ENCODE data around the gene COL23A1. TPM values are rescaled to one million over a fixed set of nuclear protein-coding genes. Genes with fewer than 3 reads are reported as not detected.

COL23A1 gene
- total RNA-seq, 1 experiment from 2014 or later = not detected

GRCh38 chr5:178218237-178218776 lies 371.9 kb downstream of the COL23A1 start:
- no peak for DNase-seq (ENCODE audit: low read depth)

- DNase-seq (ENCODE audit: low read depth) = no peak
These were observed 373.4 kb downstream of the COL23A1 start for GRCh38 chr5:178216779-178217178.

GRCh38 chr5:178216088-178216534 lies 374.1 kb downstream of the COL23A1 start:
- no peak for DNase-seq (ENCODE audit: low read depth)

- no peak for DNase-seq (ENCODE audit: low read depth)
These were observed 374.8 kb downstream of the COL23A1 start for GRCh38 chr5:178215280-178216002.

GRCh38 chr5:178214160-178214803 lies 375.9 kb downstream of the COL23A1 start:
- DNase-seq (ENCODE audit: low read depth) = no peak

GRCh38 chr5:178213748-178214151 lies 376.4 kb downstream of the COL23A1 start:
- no peak for DNase-seq (ENCODE audit: low read depth)

- DNase-seq (ENCODE audit: low read depth) = no peak
These were observed 377.2 kb downstream of the COL23A1 start for GRCh38 chr5:178213003-178213461.

- no peak for DNase-seq (ENCODE audit: low read depth)
These were observed 377.8 kb downstream of the COL23A1 start for GRCh38 chr5:178212241-178213002.

GRCh38 chr5:178211095-178212048 lies 378.8 kb downstream of the COL23A1 start:
- no peak for DNase-seq (ENCODE audit: low read depth)

- DNase-seq (ENCODE audit: low read depth) = no peak
These were observed 379.5 kb downstream of the COL23A1 start for GRCh38 chr5:178210686-178211085.

- DNase-seq (ENCODE audit: low read depth) = no peak
These were observed 380.1 kb downstream of the COL23A1 start for GRCh38 chr5:178210073-178210535.

GRCh38 chr5:178209334-178210072 lies 380.7 kb downstream of the COL23A1 start:
- DNase-seq (ENCODE audit: low read depth) = no peak

- no peak for DNase-seq (ENCODE audit: low read depth)
These were observed 381.5 kb downstream of the COL23A1 start for GRCh38 chr5:178208540-178209227.

GRCh38 chr5:178207917-178208280 lies 382.3 kb downstream of the COL23A1 start:
- DNase-seq (ENCODE audit: low read depth) = no peak

- DNase-seq (ENCODE audit: low read depth) = peak; percentile 49
These were observed 382.8 kb downstream of the COL23A1 start for GRCh38 chr5:178207183-178207916.

GRCh38 chr5:178206166-178207101 lies 383.8 kb downstream of the COL23A1 start:
- no peak for DNase-seq (ENCODE audit: low read depth)

GRCh38 chr5:178205749-178206047 lies 384.5 kb downstream of the COL23A1 start:
- DNase-seq (ENCODE audit: low read depth) = no peak
